ENCODE measurements around the gene SLC25A22. TPM values are rescaled to one million over a fixed set of nuclear protein-coding genes. Genes with fewer than 3 reads are reported as not detected.

The SLC25A22 gene
- total RNA-seq, 1 donor from 2014 or later, result 17.8 TPM

DNA sequence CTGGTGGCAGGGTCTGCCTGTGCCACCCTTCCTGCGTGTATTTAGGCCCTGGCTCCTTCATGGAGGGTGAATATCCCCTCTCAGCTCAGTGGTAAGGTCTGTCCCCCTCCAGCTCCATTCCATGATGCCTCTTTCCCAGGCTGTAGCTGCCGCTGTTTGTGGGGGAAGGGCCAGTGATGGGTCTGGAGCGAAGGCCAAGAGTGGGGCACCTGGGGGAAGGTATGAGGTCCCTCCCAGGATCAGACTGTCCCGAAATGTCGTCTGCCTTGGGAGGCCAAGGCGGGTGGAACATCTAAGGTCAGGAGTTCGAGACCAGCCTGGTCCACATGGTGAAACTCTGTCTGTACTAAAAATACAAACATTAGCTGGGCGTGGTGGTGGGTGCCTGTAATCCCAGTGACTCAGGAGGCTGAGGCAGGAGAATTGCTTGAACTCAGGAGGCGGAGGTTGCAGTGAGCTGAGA is 35.8 kb upstream of the SLC25A22 start:
- H3K4me3 Mint-ChIP-seq (ENCODE audit: unreplicated experiment), result peak overlapping the region; percentile 77
- peaks cover 11% of the 10 kb centered on the region for H3K27me3 Mint-ChIP-seq (ENCODE audit: unreplicated experiment)
- no peak overlapping the region for H3K27ac Mint-ChIP-seq (ENCODE audit: unreplicated experiment)
- no peaks in the 10 kb centered on the region for H3K9me3 Mint-ChIP-seq (ENCODE audit: unreplicated experiment)
- no peaks in the 10 kb centered on the region for H3K36me3 Mint-ChIP-seq (ENCODE audit: low read depth, unreplicated experiment)
- DNase-seq (ENCODE audit: low spot score), result no peak
- TF ChIP-seq, protein P1, sequence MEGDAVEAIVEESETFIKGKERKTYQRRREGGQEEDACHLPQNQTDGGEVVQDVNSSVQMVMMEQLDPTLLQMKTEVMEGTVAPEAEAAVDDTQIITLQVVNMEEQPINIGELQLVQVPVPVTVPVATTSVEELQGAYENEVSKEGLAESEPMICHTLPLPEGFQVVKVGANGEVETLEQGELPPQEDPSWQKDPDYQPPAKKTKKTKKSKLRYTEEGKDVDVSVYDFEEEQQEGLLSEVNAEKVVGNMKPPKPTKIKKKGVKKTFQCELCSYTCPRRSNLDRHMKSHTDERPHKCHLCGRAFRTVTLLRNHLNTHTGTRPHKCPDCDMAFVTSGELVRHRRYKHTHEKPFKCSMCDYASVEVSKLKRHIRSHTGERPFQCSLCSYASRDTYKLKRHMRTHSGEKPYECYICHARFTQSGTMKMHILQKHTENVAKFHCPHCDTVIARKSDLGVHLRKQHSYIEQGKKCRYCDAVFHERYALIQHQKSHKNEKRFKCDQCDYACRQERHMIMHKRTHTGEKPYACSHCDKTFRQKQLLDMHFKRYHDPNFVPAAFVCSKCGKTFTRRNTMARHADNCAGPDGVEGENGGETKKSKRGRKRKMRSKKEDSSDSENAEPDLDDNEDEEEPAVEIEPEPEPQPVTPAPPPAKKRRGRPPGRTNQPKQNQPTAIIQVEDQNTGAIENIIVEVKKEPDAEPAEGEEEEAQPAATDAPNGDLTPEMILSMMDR (IDR thresholded peaks at IDR 0.05; ENCODE audit: unreplicated experiment), result no peak
- peaks cover 7% of the 10 kb centered on the region for H3K4me1 Mint-ChIP-seq (ENCODE audit: unreplicated experiment)

DNA sequence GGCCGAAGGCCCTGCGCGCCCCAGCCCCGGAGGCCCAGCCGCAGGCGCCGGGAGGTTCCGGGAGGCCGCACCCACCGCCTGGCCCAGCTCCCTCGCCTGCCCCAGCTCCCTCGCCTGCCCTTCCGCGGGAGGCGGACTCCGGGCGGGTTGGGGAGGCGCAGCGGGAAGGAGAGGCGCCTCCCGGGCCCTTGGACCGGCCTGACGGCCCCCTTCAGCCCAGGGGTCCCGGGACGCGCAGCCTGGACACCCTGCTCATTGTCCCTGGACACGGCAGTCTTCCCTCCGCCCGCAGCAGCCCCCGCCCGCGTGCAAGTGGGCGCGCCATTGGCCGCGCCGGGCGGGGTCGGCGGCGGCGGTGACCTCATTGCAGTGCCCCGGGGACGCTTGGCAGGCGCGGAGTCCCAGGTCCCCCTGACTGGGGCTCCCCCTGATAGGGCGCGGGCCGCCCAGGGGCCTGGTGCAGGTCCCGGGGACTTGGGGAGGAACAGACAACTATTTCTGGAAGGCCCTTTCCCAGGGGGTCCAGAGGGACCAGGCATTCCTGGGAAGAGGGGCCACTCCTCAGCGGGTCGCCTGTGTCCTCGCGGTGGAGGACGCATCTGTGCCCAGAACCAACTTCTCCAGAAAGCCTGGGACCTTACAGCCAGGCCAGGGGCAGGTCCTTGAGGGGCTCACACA is 35.2 kb upstream of the SLC25A22 start:
- Mint-ChIP-seq H3K27ac (ENCODE audit: unreplicated experiment) (no peak overlapping the region), H3K4me1 (ENCODE audit: unreplicated experiment) (peaks cover 13% of the 10 kb centered on the region), H3K36me3 (ENCODE audit: low read depth, unreplicated experiment) (no peaks in the 10 kb centered on the region), H3K27me3 (ENCODE audit: unreplicated experiment) (peaks cover 11% of the 10 kb centered on the region), H3K4me3 (ENCODE audit: unreplicated experiment) (peak overlapping the region; percentile 77), H3K9me3 (ENCODE audit: unreplicated experiment) (no peaks in the 10 kb centered on the region)
- peak; percentile 45 for DNase-seq (ENCODE audit: low spot score)
- TF ChIP-seq, protein P1 (IDR thresholded peaks at IDR 0.05; ENCODE audit: unreplicated experiment), result no peak

DNA sequence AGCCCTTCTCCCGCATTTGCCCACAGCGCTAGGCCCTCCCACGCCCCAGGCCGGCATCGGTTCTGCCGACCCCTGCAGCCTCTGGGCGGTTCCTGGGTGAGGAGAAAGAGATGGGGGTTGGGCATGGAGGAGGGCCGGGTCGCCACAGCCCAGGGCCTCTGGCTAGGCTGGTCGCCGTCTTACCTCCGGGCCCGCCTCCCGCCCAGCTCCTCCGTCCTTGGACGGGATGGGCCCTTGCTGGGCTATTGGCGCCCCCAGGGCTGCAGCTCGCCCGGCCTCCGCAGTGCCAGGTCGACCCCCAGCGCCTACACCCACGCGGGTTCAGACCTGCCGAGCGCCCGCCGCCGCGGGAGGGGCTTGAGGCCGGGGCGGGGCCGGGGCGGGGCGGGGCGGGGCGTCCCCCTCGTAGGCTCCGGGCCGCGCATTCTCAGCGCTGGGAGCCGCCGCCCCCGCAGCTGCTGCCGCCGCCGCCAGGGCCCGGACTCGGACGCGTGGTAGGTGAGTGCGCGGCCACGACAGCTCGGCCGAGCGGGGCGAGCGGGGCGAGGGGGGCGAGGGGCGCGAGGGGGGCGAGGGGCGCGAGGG is 34.5 kb upstream of the SLC25A22 start, which contains the start of gene CD151:
CD151 (plus strand) TSS at position 424 of the 585 bp plus-strand sequence. CDS start 3,118 bp downstream, outside the sequence.
- peak within 1 kb of the TSS; percentile 77 for H3K4me3 Mint-ChIP-seq (ENCODE audit: unreplicated experiment)
- peaks cover 19% of the 10 kb centered on the region for H3K4me1 Mint-ChIP-seq (ENCODE audit: unreplicated experiment)
- H3K27ac Mint-ChIP-seq (ENCODE audit: unreplicated experiment), result no peak within 1 kb of the TSS
- no peaks in the 10 kb centered on the region for H3K36me3 Mint-ChIP-seq (ENCODE audit: low read depth, unreplicated experiment)
- peaks cover 14% of the 10 kb centered on the region for H3K27me3 Mint-ChIP-seq (ENCODE audit: unreplicated experiment)
- TF ChIP-seq, protein P1 (IDR thresholded peaks at IDR 0.05; ENCODE audit: unreplicated experiment), result no peak
- no peaks in the 10 kb centered on the region for H3K9me3 Mint-ChIP-seq (ENCODE audit: unreplicated experiment)
- no peak for DNase-seq (ENCODE audit: low spot score)

DNA sequence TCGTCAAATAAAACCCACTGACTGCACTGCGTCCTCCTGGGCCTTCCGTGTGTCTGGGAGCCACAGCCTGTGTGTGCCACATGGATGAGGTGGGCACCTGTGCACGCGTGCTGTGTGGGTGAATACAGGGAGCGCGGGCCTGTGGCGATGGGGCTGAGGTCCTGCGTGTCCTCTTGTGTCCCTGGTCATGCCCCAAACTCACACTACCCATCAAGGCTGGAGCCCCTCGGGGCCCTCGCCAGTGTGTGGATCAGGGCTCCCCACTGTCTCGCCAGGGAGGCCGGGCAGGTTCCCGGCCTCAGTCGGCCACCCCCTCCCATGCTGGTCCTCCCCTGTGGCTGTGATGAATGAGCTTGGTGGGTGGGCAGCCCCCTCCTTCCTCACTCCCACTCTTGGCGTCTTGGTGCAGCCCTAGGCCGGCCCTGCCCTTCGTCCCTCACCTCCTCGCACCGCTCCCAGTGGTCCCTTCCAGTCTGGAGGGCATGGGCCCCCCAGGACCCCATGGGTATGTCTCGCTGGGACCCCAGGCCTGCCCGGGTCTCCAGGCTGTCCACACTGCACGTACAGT is 34.0 kb upstream of the SLC25A22 start:
- Mint-ChIP-seq H3K4me1 (ENCODE audit: unreplicated experiment) (peaks cover 21% of the 10 kb centered on the region), H3K27ac (ENCODE audit: unreplicated experiment) (no peak overlapping the region), H3K36me3 (ENCODE audit: low read depth, unreplicated experiment) (no peaks in the 10 kb centered on the region), H3K9me3 (ENCODE audit: unreplicated experiment) (no peaks in the 10 kb centered on the region), H3K27me3 (ENCODE audit: unreplicated experiment) (peaks cover 15% of the 10 kb centered on the region), H3K4me3 (ENCODE audit: unreplicated experiment) (no peak overlapping the region)
- DNase-seq (ENCODE audit: low spot score), result no peak
- TF ChIP-seq, protein P1 (IDR thresholded peaks at IDR 0.05; ENCODE audit: unreplicated experiment), result no peak
